ENCODE measurements around the gene CXCL14. TPM values are rescaled to one million over a fixed set of nuclear protein-coding genes. Genes with fewer than 3 reads are reported as not detected.

CXCL14 gene
- total and polyA plus RNA-seq, 8 donors: 0.93 to 19.6 (median 4.8) TPM

DNA sequence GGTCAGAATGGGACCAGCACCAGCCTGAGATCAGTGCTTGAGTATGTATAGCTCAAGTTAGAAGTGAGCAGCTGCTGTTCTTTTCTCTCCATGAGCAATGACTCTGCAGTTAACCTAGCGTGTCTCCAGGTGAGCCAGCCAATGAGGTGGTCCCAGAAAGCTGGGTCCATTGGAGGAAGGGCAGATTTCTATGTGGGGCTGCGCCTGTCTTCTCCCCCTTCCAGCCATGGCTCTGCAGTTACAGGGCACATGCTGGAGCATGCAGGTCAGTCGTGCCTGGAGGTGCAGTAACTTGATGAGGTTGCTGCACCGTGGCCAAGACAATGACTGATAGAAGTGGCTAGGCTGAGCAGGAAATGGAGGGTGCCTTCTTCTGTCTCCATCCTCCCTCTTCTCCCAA, 29.6 kb upstream of the CXCL14 start:
- H3K9me3 ChIP-seq: no peaks in the 10 kb centered on the region
- WGBS, 2 donors: 73 to 83% methylated on average over 4 of the region's 4 CpGs
- no peak overlapping the region for H3K27ac ChIP-seq
- H3K4me1 ChIP-seq: no peaks in the 10 kb centered on the region
- intact Hi-C loops (cut with DNase I): no loop called here
- TF ChIP-seq, protein P1, sequence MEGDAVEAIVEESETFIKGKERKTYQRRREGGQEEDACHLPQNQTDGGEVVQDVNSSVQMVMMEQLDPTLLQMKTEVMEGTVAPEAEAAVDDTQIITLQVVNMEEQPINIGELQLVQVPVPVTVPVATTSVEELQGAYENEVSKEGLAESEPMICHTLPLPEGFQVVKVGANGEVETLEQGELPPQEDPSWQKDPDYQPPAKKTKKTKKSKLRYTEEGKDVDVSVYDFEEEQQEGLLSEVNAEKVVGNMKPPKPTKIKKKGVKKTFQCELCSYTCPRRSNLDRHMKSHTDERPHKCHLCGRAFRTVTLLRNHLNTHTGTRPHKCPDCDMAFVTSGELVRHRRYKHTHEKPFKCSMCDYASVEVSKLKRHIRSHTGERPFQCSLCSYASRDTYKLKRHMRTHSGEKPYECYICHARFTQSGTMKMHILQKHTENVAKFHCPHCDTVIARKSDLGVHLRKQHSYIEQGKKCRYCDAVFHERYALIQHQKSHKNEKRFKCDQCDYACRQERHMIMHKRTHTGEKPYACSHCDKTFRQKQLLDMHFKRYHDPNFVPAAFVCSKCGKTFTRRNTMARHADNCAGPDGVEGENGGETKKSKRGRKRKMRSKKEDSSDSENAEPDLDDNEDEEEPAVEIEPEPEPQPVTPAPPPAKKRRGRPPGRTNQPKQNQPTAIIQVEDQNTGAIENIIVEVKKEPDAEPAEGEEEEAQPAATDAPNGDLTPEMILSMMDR (IDR thresholded peaks at IDR 0.05): no peak
- no peaks in the 10 kb centered on the region for H3K27me3 ChIP-seq
- no peak overlapping the region for H3K4me3 ChIP-seq
- DNase-seq: no peak
- H3K36me3 ChIP-seq: no peaks in the 10 kb centered on the region
- FAIRE-seq: no peak
- no peak for ATAC-seq

DNA sequence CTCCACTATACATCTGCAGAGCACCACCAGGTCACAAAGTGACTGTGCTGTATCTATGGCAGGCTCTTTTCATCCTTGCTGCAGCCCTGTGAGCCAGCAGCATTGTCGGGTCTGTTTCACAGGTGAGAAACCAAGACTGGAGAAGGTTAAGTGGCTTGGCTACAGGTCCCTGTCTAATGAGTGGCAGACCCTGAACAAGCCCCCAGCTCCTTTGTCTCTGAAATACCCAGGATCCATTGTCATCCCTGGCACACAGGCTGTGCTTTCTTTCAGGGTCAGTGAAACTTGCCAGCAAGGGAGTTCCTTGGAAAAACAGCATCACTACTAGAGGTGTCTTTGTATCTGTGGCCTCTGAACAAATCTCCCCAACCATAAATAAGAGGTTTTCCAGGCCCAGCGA, 27.6 kb upstream of the CXCL14 start:
- Histone ChIP-seq H3K4me1 (no peaks in the 10 kb centered on the region), H3K27me3 (no peaks in the 10 kb centered on the region), H3K27ac (no peak overlapping the region), H3K9me3 (no peaks in the 10 kb centered on the region), H3K36me3 (no peaks in the 10 kb centered on the region), H3K4me3 (no peak overlapping the region)
- 72 to 86% methylated on average over 2 of the region's 2 CpGs for WGBS, 2 donors
- intact Hi-C loops (cut with DNase I): no loop called here
- ATAC-seq (no peak), DNase-seq (no peak), FAIRE-seq (no peak)
- TF ChIP-seq, protein P1 (IDR thresholded peaks at IDR 0.05): no peak

DNA sequence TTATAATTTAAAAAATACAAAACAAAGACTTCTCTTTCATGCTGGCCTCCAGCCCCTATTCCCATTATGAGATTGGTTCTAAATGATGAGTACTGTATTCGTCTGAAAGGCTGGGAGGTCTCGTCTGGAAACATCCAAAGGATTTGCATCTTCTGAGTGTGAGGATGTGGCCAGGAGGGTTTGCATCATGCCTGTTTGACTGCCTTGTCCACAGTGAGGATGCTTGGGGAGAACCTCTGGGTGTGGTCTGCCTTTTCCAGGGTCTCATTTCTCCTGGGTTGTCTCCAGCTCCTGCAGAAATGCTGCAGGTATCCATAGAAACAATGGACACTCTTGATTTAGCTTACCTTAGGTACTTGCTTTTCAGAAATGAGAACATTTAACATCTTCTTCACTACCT, 26.4 kb upstream of the CXCL14 start:
- H3K4me1 ChIP-seq: no peaks in the 10 kb centered on the region

DNA sequence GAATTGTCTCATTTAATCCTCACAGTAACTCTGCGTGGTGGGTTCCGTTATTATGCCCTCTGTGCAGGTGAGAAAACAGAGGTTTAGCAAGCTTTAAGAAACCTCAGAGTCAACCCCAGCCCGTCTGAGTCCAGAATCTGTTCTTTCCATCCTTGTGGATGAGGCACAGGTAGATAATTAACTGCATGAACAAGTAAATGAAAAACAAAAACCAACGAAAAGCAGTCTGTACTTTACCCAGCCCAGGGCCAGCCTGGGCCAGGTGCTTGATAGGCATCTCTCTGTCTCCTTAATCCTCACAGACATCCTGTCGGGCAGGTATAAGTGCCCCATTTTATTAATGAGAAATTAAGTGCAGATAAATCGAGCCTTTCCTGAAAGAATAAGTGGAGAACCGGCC, 25.3 kb upstream of the CXCL14 start:
- Histone ChIP-seq H3K4me3 (no peak overlapping the region), H3K4me1 (no peaks in the 10 kb centered on the region), H3K9me3 (no peaks in the 10 kb centered on the region), H3K27ac (no peak overlapping the region), H3K36me3 (no peaks in the 10 kb centered on the region), H3K27me3 (no peaks in the 10 kb centered on the region)
- FAIRE-seq: no peak
- ATAC-seq: no peak
- intact Hi-C loops (cut with DNase I): no loop called here
- no peak for DNase-seq
- 52% methylated on average over 7 of the region's 7 CpGs for WGBS, 2 donors
- TF ChIP-seq, protein P1 (IDR thresholded peaks at IDR 0.05): no peak

More for the DNA sequence above, 26.4 kb upstream of the CXCL14 start:
- Histone ChIP-seq H3K36me3 (no peaks in the 10 kb centered on the region), H3K27me3 (no peaks in the 10 kb centered on the region), H3K27ac (no peak overlapping the region), H3K9me3 (no peaks in the 10 kb centered on the region), H3K4me3 (no peak overlapping the region)
- intact Hi-C loops (cut with DNase I): no loop called here
- FAIRE-seq (no peak), ATAC-seq (no peak), DNase-seq (no peak)
- TF ChIP-seq, protein P1 (IDR thresholded peaks at IDR 0.05): no peak
- WGBS, 2 donors: 75% methylated on average over 2 of the region's 2 CpGs

DNA sequence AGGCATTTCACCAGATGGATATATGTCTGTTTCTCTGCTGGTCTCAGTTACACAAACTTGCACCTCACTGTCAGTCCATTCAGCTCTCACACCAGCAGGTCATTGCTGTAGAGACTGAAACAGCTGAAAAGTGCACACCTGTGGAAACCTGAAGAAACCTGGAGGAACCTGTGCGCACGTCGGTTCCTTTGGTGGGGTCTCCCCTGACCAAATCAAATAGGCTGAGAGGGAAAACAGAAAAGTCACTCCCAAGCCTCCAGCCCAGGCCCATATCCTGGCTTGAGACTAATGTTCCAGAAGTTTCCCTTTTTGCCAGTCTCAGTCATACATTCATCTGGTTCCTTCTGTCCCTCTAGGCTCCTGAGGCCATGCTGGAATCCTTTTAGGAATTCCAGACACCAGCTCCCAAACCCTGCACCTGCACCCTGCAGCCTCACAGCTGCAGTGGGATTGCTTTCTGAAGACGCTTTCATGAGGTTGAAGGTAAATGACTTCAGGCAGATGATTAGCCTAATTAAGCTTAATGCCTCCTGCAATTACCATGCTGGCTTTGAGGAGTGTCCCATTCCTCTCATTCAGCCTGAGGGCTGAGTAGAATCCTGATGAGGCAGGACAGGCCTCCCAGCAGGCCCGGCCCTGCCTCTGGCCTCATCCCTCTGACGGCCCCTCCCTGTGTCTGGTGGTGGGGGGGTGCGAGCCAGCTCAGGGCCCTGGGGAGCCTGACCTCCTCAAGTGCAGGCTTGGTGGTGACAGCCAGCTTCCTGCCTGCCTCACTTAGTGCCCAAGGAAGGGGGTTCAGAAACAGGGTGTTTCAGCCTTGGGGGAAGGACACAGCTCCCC, 24.3 kb upstream of the CXCL14 start:
- FAIRE-seq (no peak), ATAC-seq (no peak), DNase-seq (no peak)
- H3K4me3 ChIP-seq: no peak overlapping the region
- no peaks in the 10 kb centered on the region for H3K4me1 ChIP-seq
- no peak overlapping the region for H3K27ac ChIP-seq
- TF ChIP-seq, protein P1 (IDR thresholded peaks at IDR 0.05): no peak
- no peaks in the 10 kb centered on the region for H3K27me3 ChIP-seq
- H3K9me3 ChIP-seq: no peaks in the 10 kb centered on the region
- WGBS, 2 donors: 82 to 89% methylated on average over 7 of the region's 7 CpGs
- intact Hi-C loops (cut with DNase I): no loop called here
- no peaks in the 10 kb centered on the region for H3K36me3 ChIP-seq
